Measurements from ENCODE around the gene PIK3R6.
"Not testable (repeated sequence)": the region's sequence is repeated elsewhere in the genome, so short reads cannot be mapped to it uniquely, and the experiment has no call there.

GRCh38 chr17:8885163-8885966, 17.9 kb upstream of the PIK3R6 start:
- TF ChIP-seq CTCF (optimal IDR thresholded peaks at IDR 0.05 in 1 of 3, IDR thresholded peaks at IDR 0.05 in 1 of 3, conservative IDR thresholded peaks at IDR 0.05 in 1 of 3; ENCODE audit: extremely low read depth in 1 of 3, insufficient read depth in 2 of 3, low read length in 3 of 3); EZH2 (IDR thresholded peaks at IDR 0.05; ENCODE audit: low read length): not testable (repeated sequence)
